Measurements from ENCODE around the gene ADI1.

- TF ChIP-seq CEBPB (IDR thresholded peaks at IDR 0.05; ENCODE audit: low read depth, low read length) (no peak), POLR2A (IDR thresholded peaks at IDR 0.05; ENCODE audit: low read depth, low read length) (no peak), MXI1 (IDR thresholded peaks at IDR 0.05; ENCODE audit: borderline replicate concordance, low read depth, low read length) (no peak), CTCF (conservative IDR thresholded peaks at IDR 0.05; ENCODE audit: low read depth, low read length) (no peak), RFX5 (IDR thresholded peaks at IDR 0.05; ENCODE audit: low read depth, low read length) (no peak), CHD1 (IDR thresholded peaks at IDR 0.05; ENCODE audit: low read depth, low read length) (no peak), RAD21 (IDR thresholded peaks at IDR 0.05; ENCODE audit: low read length) (no peak), MAZ (IDR thresholded peaks at IDR 0.05; ENCODE audit: borderline replicate concordance, low read depth, low read length) (no peak), USF2 (IDR thresholded peaks at IDR 0.05; ENCODE audit: low read depth, low read length) (no peak), RCOR1 (IDR thresholded peaks at IDR 0.05; ENCODE audit: insufficient replicate concordance, low read length) (no peak), MAFK (IDR thresholded peaks at IDR 0.05; ENCODE audit: low read depth, low read length) (no peak), BHLHE40 (IDR thresholded peaks at IDR 0.05; ENCODE audit: low read depth, low read length) (no peak)
Observed at GRCh38 chr2:3464401-3465005, 54.8 kb downstream of the ADI1 start.

Measured in IMR-90 (cell line).